Hepatocyte (in vitro differentiated cells): ENCODE results near the gene KRT37.

Experiments
- CTCF ChIP-seq: fragments of 200-600 bp; sonication (generic); IDR thresholded peaks from 2 replicates; pipeline ENCODE4 v1.5.1; 2016; ENCODE audit warnings: antibody characterized with exemption, mild to moderate bottlenecking; ENCODE audit not compliant: poor library complexity
- EZH2 ChIP-seq: fragments of 200-600 bp; sonication (generic); IDR thresholded peaks from 2 replicates; pipeline ENCODE4 v1.6.1; 2016; ENCODE audit warnings: antibody characterized with exemption, mild to moderate bottlenecking, borderline replicate concordance
- EZH2phosphoT487 ChIP-seq: fragments of 200-600 bp; sonication (generic); IDR thresholded peaks from one replicate; pipeline ENCODE4 v1.6.1; 2018; ENCODE audit warnings: antibody characterized with exemption, mild to moderate bottlenecking, low read depth, moderate library complexity; ENCODE audit not compliant: unreplicated experiment, severe bottlenecking

- TF ChIP-seq CTCF (no peak), EZH2 (no peak), EZH2phosphoT487 (no peak)
These were observed 22.4 kb upstream of the KRT37 start for GRCh38 chr17:41446806-41447205.
